Stimulated activated CD4-positive, alpha-beta T cell treated with anti-CD3 and anti-CD28 coated beads, Interleukin-1b, Interleukin-23, amount 100 ng/mL, for 4 hours (primary cell): ENCODE results near the gene RPRML.
"Not testable (repeated sequence)": the region's sequence is repeated elsewhere in the genome, so short reads cannot be mapped to it uniquely, and the experiment has no call there.

ENCODE experiments used
- DNase-seq, 2 donors: peaks; one replicate each; pipeline ENCODE4 v3.0.0-alpha.2; 2020; ENCODE audit warnings: low read depth in 2 of 2

Gene RPRML

GRCh38 chr17:46976626-46977270, 2.3 kb downstream of the RPRML start:
- DNase-seq = no peak

- no peak for DNase-seq
Measured at GRCh38 chr17:46975287-46975686, 3.8 kb downstream of the RPRML start.

- DNase-seq = no peak
Measured at GRCh38 chr17:46974086-46974485, 5.0 kb downstream of the RPRML start.

- DNase-seq = no peak
Measured at GRCh38 chr17:46972346-46972745, 6.7 kb downstream of the RPRML start.

GRCh38 chr17:46971647-46972300, 7.3 kb downstream of the RPRML start:
- DNase-seq = no peak

GRCh38 chr17:46968896-46969295, 10.2 kb downstream of the RPRML start:
- DNase-seq = no peak

- DNase-seq = no peak
Measured at GRCh38 chr17:46968224-46968834, 10.7 kb downstream of the RPRML start.

- no peak for DNase-seq
Measured at GRCh38 chr17:46964315-46965265, 14.5 kb downstream of the RPRML start.

GRCh38 chr17:46963571-46963970, 15.5 kb downstream of the RPRML start:
- no peak for DNase-seq

GRCh38 chr17:46962374-46962790, 16.7 kb downstream of the RPRML start:
- no peak for DNase-seq

GRCh38 chr17:46960152-46960551, 18.9 kb downstream of the RPRML start:
- DNase-seq = no peak

GRCh38 chr17:46958041-46958591, 20.9 kb downstream of the RPRML start:
- DNase-seq = no peak

- DNase-seq = not testable (repeated sequence)
Measured at GRCh38 chr17:46953191-46953590, 25.9 kb downstream of the RPRML start.

- no peak for DNase-seq
Measured at GRCh38 chr17:46952115-46952514, 26.9 kb downstream of the RPRML start.

GRCh38 chr17:46951706-46952105, 27.3 kb downstream of the RPRML start:
- no peak for DNase-seq

GRCh38 chr17:46950997-46951621, 27.9 kb downstream of the RPRML start:
- no peak for DNase-seq

- DNase-seq = no peak
Measured at GRCh38 chr17:46950342-46950996, 28.6 kb downstream of the RPRML start.

GRCh38 chr17:46949291-46950174, 29.5 kb downstream of the RPRML start:
- no peak for DNase-seq

GRCh38 chr17:46948544-46948943, 30.5 kb downstream of the RPRML start:
- no peak for DNase-seq

- DNase-seq = no peak
Measured at GRCh38 chr17:46947216-46947615, 31.8 kb downstream of the RPRML start.
